RWPE2 (cell line): Measurements from ENCODE around the gene ARRDC1.

ENCODE experiments used
- ATAC-seq: fragments of 200-7000 bp; cut with Tn5 transposase; 3 replicates; pipeline ENCODE4 v1.9.1; 2021; ENCODE audit warnings: low read depth
- DNase-seq: peaks from one replicate; pipeline ENCODE4 v3.0.0-alpha.2; 2020; ENCODE audit warnings: low spot score
- H3K27ac ChIP-seq: fragments of 450-650 bp; 2 replicates; pipeline ENCODE4 v1.5.1; 2017; ENCODE audit warnings: mild to moderate bottlenecking; ENCODE audit not compliant: poor library complexity, severe bottlenecking
- H3K27me3 ChIP-seq: fragments of 250-450 bp; sonication (Bioruptor Pico); 2 replicates; pipeline ENCODE4 v1.5.1; 2021; ENCODE audit warnings: mild to moderate bottlenecking, moderate library complexity; ENCODE audit not compliant: insufficient read depth, poor library complexity, severe bottlenecking
- H3K36me3 ChIP-seq: fragments of 250-450 bp; sonication (Bioruptor Pico); 2 replicates; pipeline ENCODE4 v1.5.1; 2020; ENCODE audit warnings: low read depth, mild to moderate bottlenecking, moderate library complexity
- H3K4me1 ChIP-seq: fragments of 250-450 bp; sonication (Bioruptor Pico); 2 replicates; pipeline ENCODE4 v1.5.1; 2021; ENCODE audit warnings: mild to moderate bottlenecking, moderate library complexity; ENCODE audit not compliant: insufficient read depth, poor library complexity, severe bottlenecking
- H3K4me3 ChIP-seq: fragments of 250-450 bp; sonication (Bioruptor Pico); 2 replicates; pipeline ENCODE4 v1.5.1; 2021; ENCODE audit warnings: mild to moderate bottlenecking, moderate library complexity; ENCODE audit not compliant: severe bottlenecking
- H3K9me3 ChIP-seq: fragments of 250-450 bp; sonication (Bioruptor Pico); 2 replicates; pipeline ENCODE4 v1.5.1; 2021; ENCODE audit warnings: mild to moderate bottlenecking, moderate library complexity; ENCODE audit not compliant: severe bottlenecking
- TF ChIP-seq, protein P1 (sequence below): fragments of 450-650 bp; IDR thresholded peaks from one replicate; pipeline ENCODE4 v1.5.1; 2017; ENCODE audit warnings: mild to moderate bottlenecking, moderate library complexity; ENCODE audit not compliant: poor library complexity, severe bottlenecking

ARRDC1 gene

GRCh38 chr9:137605121-137606004 lies at the start of gene ARRDC1:
ARRDC1 (plus strand) TSS chr9:137605686; CDS start chr9:137605718, 32 bp downstream.
- DNase-seq, result peak; percentile 95
- ATAC-seq, result peak; percentile 83
- peak within 1 kb of the TSS; percentile 68 for H3K27ac ChIP-seq
- TF ChIP-seq, protein P1, sequence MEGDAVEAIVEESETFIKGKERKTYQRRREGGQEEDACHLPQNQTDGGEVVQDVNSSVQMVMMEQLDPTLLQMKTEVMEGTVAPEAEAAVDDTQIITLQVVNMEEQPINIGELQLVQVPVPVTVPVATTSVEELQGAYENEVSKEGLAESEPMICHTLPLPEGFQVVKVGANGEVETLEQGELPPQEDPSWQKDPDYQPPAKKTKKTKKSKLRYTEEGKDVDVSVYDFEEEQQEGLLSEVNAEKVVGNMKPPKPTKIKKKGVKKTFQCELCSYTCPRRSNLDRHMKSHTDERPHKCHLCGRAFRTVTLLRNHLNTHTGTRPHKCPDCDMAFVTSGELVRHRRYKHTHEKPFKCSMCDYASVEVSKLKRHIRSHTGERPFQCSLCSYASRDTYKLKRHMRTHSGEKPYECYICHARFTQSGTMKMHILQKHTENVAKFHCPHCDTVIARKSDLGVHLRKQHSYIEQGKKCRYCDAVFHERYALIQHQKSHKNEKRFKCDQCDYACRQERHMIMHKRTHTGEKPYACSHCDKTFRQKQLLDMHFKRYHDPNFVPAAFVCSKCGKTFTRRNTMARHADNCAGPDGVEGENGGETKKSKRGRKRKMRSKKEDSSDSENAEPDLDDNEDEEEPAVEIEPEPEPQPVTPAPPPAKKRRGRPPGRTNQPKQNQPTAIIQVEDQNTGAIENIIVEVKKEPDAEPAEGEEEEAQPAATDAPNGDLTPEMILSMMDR, result no peak
- no peaks in the 10 kb centered on the region for H3K9me3 ChIP-seq
- H3K27me3 ChIP-seq, result no peaks in the 10 kb centered on the region
- peak within 1 kb of the TSS; percentile 74 for H3K4me3 ChIP-seq
- H3K4me1 ChIP-seq, result peaks cover 4% of the 10 kb centered on the region
- H3K36me3 ChIP-seq, result peaks cover 19% of the 10 kb centered on the region

DNA sequence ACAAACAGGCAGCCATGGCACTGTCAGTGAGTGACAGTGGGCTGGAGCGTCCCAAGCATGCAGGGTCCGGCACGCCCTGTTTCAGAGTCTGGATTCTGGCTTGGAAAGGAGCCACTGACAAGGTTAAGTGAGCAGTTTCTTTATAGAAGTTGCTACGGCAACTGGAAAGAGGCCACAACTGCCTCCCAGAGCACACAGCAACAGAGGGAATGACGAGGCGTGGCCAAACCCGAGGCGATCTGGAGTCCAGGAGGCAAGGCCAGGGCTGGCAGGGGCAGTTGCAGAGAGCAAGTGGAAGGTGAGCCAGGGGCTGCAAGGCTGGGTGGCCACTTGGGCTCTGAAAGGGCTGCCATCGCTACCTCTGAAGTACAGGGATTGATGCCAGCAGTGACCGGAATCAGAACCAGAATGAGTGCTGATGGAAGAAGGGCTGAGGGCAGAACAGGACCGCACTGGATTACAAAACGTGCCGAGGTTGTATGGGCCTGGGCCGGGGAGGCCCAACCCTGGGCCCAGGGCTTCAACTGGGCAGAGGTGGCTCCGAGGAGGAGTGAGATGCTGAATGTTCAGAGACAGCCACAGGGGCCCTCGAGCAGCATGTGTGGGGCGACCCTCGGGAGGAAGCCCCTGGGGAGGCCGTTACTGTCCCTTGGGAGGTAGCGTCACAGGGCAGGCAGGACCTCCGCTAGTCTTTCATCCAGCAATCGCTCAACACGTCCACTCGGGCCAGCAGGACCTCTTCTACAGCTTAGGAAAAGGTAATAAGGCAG lies 49.2 kb upstream of the ARRDC1 start:
- no peak overlapping the region for H3K4me3 ChIP-seq
- H3K4me1 ChIP-seq, result no peaks in the 10 kb centered on the region
- no peak overlapping the region for H3K27ac ChIP-seq
- TF ChIP-seq, protein P1, result no peak
- ATAC-seq (no peak), DNase-seq (no peak)
- H3K36me3 ChIP-seq, result peaks cover 73% of the 10 kb centered on the region
- no peaks in the 10 kb centered on the region for H3K27me3 ChIP-seq
- no peaks in the 10 kb centered on the region for H3K9me3 ChIP-seq

DNA sequence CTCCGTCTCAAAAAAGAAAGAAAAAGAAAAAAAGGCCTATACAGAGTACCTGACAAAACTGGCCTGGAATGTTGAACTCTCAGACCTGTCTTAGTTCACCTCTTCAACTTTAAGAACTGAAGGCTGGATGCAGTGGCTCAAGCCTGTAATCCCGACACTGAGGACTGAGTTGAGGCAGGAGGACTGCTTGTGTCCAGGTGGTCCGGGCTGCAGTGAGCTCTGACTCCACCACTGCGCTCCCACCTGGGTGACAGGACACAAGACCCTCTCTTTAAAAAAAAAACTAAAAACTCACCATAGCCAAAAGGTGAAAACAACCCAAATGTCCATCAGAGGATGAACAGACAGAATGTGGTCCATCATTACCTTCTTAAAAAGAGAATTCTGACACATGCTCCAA lies 47.4 kb upstream of the ARRDC1 start:
- DNase-seq, result no peak
- H3K36me3 ChIP-seq, result peaks cover 79% of the 10 kb centered on the region
- no peak overlapping the region for H3K4me3 ChIP-seq

GRCh38 chr9:137564134-137564533 lies 41.4 kb upstream of the ARRDC1 start:
- H3K36me3 ChIP-seq, result peaks cover 42% of the 10 kb centered on the region
- ATAC-seq, result no peak
- H3K9me3 ChIP-seq, result no peaks in the 10 kb centered on the region
- no peaks in the 10 kb centered on the region for H3K4me1 ChIP-seq
- TF ChIP-seq, protein P1, result no peak
- DNase-seq, result no peak
- no peak overlapping the region for H3K4me3 ChIP-seq
- no peaks in the 10 kb centered on the region for H3K27me3 ChIP-seq
- H3K27ac ChIP-seq, result no peak overlapping the region

More for the DNA sequence above, 47.4 kb upstream of the ARRDC1 start:
- no peaks in the 10 kb centered on the region for H3K9me3 ChIP-seq
- no peak overlapping the region for H3K27ac ChIP-seq
- ATAC-seq, result no peak
- H3K27me3 ChIP-seq, result no peaks in the 10 kb centered on the region
- TF ChIP-seq, protein P1, result no peak
- no peaks in the 10 kb centered on the region for H3K4me1 ChIP-seq
